Activated T-cell treated with anti-CD3 and anti-CD28 coated beads, Interleukin-2, amount 50 U/mL, for 4 hours (primary cell): ENCODE results near the gene PITRM1. TPM values are rescaled to one million over a fixed set of nuclear protein-coding genes. Genes with fewer than 3 reads are reported as not detected.
"Not testable (repeated sequence)": the region's sequence is repeated elsewhere in the genome, so short reads cannot be mapped to it uniquely, and the experiment has no call there.

Experiments
- ATAC-seq, 2 donors: fragments of 200-7000 bp; cut with Tn5 transposase; one replicate each; pipeline ENCODE4 v1.10.0; 2021
- DNase-seq: peaks from one replicate; pipeline ENCODE4 v3.0.0-alpha.2; 2020
- H3K27me3 Mint-ChIP-seq: one replicate; pipeline ENCODE4 v1.8.0; 2021; ENCODE audit warnings: low read depth, mixed read lengths
- H3K36me3 Mint-ChIP-seq: one replicate; pipeline ENCODE4 v1.8.0; 2022; ENCODE audit warnings: mixed read lengths; ENCODE audit not compliant: insufficient read depth
- H3K4me1 Mint-ChIP-seq: one replicate; pipeline ENCODE4 v1.8.0; 2021; ENCODE audit warnings: low read depth, mixed read lengths
- H3K4me3 Mint-ChIP-seq: one replicate; pipeline ENCODE4 v1.8.0; 2021; ENCODE audit warnings: mild to moderate bottlenecking, moderate library complexity, mixed read lengths
- H3K9me3 Mint-ChIP-seq: one replicate; pipeline ENCODE4 v1.8.0; 2021; ENCODE audit warnings: mixed read lengths
- total RNA-seq, 3 donors: library from RNA; stranded (reverse); gene quantifications; one replicate each; pipeline ENCODE4 v1.2.1, GENCODE V29; 2021

Gene PITRM1, protein sequence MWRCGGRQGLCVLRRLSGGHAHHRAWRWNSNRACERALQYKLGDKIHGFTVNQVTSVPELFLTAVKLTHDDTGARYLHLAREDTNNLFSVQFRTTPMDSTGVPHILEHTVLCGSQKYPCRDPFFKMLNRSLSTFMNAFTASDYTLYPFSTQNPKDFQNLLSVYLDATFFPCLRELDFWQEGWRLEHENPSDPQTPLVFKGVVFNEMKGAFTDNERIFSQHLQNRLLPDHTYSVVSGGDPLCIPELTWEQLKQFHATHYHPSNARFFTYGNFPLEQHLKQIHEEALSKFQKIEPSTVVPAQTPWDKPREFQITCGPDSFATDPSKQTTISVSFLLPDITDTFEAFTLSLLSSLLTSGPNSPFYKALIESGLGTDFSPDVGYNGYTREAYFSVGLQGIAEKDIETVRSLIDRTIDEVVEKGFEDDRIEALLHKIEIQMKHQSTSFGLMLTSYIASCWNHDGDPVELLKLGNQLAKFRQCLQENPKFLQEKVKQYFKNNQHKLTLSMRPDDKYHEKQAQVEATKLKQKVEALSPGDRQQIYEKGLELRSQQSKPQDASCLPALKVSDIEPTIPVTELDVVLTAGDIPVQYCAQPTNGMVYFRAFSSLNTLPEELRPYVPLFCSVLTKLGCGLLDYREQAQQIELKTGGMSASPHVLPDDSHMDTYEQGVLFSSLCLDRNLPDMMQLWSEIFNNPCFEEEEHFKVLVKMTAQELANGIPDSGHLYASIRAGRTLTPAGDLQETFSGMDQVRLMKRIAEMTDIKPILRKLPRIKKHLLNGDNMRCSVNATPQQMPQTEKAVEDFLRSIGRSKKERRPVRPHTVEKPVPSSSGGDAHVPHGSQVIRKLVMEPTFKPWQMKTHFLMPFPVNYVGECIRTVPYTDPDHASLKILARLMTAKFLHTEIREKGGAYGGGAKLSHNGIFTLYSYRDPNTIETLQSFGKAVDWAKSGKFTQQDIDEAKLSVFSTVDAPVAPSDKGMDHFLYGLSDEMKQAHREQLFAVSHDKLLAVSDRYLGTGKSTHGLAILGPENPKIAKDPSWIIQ
- 100 to 1,000 TPM; 122 to 150 (median 144) TPM for total RNA-seq

DNA sequence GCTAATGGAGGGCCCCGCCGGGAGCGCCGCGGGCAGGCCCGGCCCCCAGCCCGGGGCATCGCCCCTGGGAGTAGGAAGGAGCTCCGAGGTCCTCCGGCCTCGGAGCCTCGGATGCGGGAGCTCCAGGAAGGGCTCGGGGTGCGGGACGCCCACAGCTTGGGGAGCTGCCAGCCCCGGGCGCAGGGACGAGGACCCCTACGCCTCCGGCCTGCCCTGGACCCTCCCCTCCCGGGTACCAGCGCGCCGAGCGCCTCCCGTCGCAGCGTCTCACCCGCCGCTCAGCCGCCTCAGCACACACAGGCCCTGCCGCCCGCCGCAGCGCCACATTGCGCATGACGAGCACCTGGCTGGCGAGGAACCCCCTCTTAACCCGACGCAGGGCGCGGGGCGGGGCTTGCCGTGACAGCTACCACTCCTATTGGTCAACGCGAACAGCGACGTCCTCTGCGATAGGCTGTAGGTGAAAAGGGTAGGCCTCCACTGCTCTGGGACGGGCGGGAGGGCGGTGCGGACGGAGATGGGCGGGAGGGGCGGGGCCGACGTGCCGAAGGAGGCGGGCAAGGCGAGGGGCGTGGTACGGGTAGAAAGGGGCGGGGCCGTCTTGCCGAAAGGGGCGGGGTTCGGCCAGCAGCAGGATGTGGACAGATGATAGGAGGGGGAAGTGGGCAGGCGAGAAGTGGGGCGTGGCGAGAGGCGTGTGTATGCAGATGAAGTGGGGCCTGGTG, at the start of gene PITRM1:
Gene PITRM1 (minus strand): TSS at position 337 of the 725 bp plus-strand sequence. CDS start 10 bp downstream, at position 327.
- Mint-ChIP-seq H3K27me3 (no peaks in the 10 kb centered on the region), H3K4me1 (peaks cover 23% of the 10 kb centered on the region), H3K4me3 (peak within 1 kb of the TSS; percentile 90), H3K36me3 (peaks cover 19% of the 10 kb centered on the region), H3K9me3 (no peaks in the 10 kb centered on the region)
- peak; percentile 98 for DNase-seq
- peak; percentile 96 to 97 for ATAC-seq

DNA sequence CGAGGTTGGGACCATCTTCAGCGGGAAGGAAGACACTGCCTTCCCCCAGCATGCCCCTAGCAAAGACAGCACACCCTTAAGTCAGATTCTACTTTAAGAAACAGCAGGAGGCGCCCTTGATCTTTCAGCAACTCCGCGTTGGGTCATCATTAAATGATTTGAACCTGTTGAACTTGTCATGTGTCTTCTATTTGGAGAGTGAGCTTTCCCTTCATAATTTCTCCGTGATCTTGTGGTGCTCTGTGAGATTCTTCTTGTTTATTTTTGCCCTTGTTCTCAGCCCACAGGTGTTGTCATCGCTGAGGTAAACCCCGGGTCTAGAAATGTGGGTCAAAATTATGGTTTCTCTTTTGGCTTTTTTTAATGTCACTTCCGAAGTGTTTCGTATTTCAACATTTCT, 49.5 kb upstream of the PITRM1 start:
- Mint-ChIP-seq H3K4me3 (no peak overlapping the region), H3K4me1 (no peaks in the 10 kb centered on the region), H3K9me3 (no peaks in the 10 kb centered on the region), H3K36me3 (no peaks in the 10 kb centered on the region), H3K27me3 (no peaks in the 10 kb centered on the region)
- ATAC-seq: no peak
- DNase-seq: no peak

- not testable (repeated sequence) for H3K4me3 Mint-ChIP-seq, H3K4me1 Mint-ChIP-seq, H3K9me3 Mint-ChIP-seq, H3K27me3 Mint-ChIP-seq, H3K36me3 Mint-ChIP-seq, DNase-seq, ATAC-seq
Measured at GRCh38 chr10:3221601-3222000, 49.0 kb upstream of the PITRM1 start.

- ATAC-seq (peak in 1 of 2 donors; percentile 48), DNase-seq (no peak)
- no peak overlapping the region for H3K4me3 Mint-ChIP-seq
- H3K9me3 Mint-ChIP-seq: no peaks in the 10 kb centered on the region
- H3K27me3 Mint-ChIP-seq: no peaks in the 10 kb centered on the region
- H3K4me1 Mint-ChIP-seq: no peaks in the 10 kb centered on the region
- no peaks in the 10 kb centered on the region for H3K36me3 Mint-ChIP-seq
Measured at GRCh38 chr10:3220853-3221252, 48.3 kb upstream of the PITRM1 start.

GRCh38 chr10:3219021-3219628, 46.5 kb upstream of the PITRM1 start:
- not testable (repeated sequence) for H3K4me3 Mint-ChIP-seq, DNase-seq, H3K36me3 Mint-ChIP-seq, H3K9me3 Mint-ChIP-seq, H3K4me1 Mint-ChIP-seq, ATAC-seq, H3K27me3 Mint-ChIP-seq

GRCh38 chr10:3217853-3218252, 45.3 kb upstream of the PITRM1 start:
- no peaks in the 10 kb centered on the region for H3K36me3 Mint-ChIP-seq
- ATAC-seq: no peak

DNA sequence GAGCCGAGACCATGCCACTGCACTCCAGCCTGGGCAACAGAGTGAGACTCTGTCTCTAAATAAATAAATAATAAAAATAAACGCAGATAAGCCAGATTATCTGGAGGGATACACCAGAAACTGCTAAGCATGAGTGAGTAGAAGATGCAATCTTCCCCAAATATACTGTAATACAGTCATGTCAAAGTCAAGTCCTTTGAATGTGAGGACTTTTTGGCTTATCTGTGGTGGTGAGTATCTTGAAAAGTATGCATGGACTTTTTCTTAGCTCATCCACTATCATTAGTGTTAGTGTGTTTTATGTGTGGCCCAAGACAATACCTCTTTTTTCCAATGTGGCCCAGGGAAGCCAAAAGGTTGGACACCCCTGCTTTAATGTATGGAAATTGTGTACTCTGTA, 44.7 kb upstream of the PITRM1 start:
- Mint-ChIP-seq H3K36me3 (no peaks in the 10 kb centered on the region), H3K27me3 (no peaks in the 10 kb centered on the region), H3K9me3 (no peaks in the 10 kb centered on the region), H3K4me1 (no peaks in the 10 kb centered on the region), H3K4me3 (no peak overlapping the region)
- no peak for DNase-seq
- no peak for ATAC-seq

More at GRCh38 chr10:3217853-3218252, 45.3 kb upstream of the PITRM1 start:
- no peaks in the 10 kb centered on the region for H3K27me3 Mint-ChIP-seq
- H3K4me3 Mint-ChIP-seq: no peak overlapping the region
- DNase-seq: no peak
- no peaks in the 10 kb centered on the region for H3K4me1 Mint-ChIP-seq
- no peaks in the 10 kb centered on the region for H3K9me3 Mint-ChIP-seq

GRCh38 chr10:3215153-3215775, 42.7 kb upstream of the PITRM1 start:
- Mint-ChIP-seq H3K4me1 (no peaks in the 10 kb centered on the region), H3K9me3 (no peaks in the 10 kb centered on the region), H3K36me3 (no peaks in the 10 kb centered on the region), H3K27me3 (peaks cover 1% of the 10 kb centered on the region), H3K4me3 (no peak overlapping the region)
- ATAC-seq (no peak), DNase-seq (no peak)

DNA sequence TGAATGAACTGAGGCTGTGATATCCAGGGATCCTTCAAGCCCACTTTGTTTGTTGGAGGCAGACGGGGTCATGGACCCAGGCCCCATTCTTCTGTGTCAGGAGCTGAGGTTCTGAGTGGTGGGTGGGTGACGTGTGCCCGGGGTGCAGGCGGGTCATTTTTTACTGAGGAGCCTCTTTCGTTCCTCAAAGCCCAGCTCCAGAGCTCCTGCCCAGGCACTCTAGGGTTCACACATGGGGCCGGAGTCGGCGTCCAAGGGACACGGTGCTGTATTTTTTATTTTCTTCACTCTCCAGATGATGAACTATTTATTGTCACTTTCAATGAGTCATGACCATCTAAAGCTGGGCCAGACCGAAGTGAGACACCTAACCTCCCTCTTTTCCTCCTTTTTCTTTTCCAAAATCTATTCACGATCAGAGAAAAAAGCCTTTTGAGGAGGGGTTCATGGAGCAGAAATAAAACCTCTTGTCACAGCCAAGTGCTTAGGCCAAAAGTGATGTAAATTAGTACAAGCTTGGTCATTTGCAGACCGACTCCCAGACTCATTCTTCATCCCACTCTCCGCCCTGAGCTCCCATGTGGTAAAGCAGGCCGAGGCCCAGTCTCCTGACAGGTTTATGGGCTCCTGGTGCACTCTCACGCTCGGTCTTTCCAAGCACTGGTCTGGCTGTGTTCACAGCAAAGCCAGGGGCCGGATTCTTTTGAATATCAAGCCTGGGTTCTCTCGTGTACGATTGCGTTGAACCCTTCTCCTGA, 41.4 kb upstream of the PITRM1 start:
- DNase-seq (no peak), ATAC-seq (no peak)
- Mint-ChIP-seq H3K36me3 (no peaks in the 10 kb centered on the region), H3K4me3 (no peak overlapping the region), H3K9me3 (no peaks in the 10 kb centered on the region), H3K4me1 (no peaks in the 10 kb centered on the region), H3K27me3 (peaks cover 12% of the 10 kb centered on the region)

- H3K27me3 Mint-ChIP-seq: peaks cover 20% of the 10 kb centered on the region
- ATAC-seq (no peak), DNase-seq (no peak)
- H3K4me3 Mint-ChIP-seq: no peak overlapping the region
- no peaks in the 10 kb centered on the region for H3K4me1 Mint-ChIP-seq
- no peaks in the 10 kb centered on the region for H3K9me3 Mint-ChIP-seq
- H3K36me3 Mint-ChIP-seq: no peaks in the 10 kb centered on the region
Measured at GRCh38 chr10:3213208-3213607, 40.6 kb upstream of the PITRM1 start.

DNA sequence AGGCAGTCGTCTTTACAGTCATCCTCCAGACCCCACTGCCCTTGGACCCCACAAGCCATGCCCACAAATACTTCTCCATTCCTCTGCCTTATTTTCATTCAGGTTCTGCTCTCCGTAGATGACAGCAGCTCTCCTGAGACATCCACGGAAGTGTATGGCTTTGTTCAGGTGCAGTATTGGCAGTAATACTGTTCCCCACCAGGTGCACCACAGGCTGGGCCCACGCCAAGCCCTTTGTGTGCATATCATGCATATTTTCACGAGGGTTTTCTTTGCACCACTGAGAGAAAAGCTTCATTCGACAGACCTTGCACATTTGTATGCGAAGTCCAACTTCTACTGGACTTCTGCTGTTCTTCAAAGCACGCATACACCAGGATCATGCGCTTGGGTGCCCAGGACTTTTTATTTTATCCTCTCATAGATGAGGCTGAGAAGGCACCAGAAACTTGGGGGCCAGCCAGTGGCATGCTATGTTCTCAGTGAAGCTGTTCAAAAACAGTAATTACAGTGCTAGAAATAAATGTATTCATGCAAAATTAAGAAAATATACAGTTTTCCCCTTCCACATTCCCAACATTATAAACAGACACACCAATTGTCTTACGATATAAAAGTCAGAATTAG, 37.8 kb upstream of the PITRM1 start:
- no peaks in the 10 kb centered on the region for H3K36me3 Mint-ChIP-seq
- no peak overlapping the region for H3K4me3 Mint-ChIP-seq
- H3K9me3 Mint-ChIP-seq: no peaks in the 10 kb centered on the region
- DNase-seq (no peak), ATAC-seq (peak in 1 of 2 donors; percentile 18)
- peaks cover 40% of the 10 kb centered on the region for H3K27me3 Mint-ChIP-seq
- no peaks in the 10 kb centered on the region for H3K4me1 Mint-ChIP-seq

GRCh38 chr10:3208481-3209406, 36.2 kb upstream of the PITRM1 start:
- ATAC-seq: no peak
- peaks cover 3% of the 10 kb centered on the region for H3K4me1 Mint-ChIP-seq
- DNase-seq: no peak
- no peaks in the 10 kb centered on the region for H3K36me3 Mint-ChIP-seq
- H3K9me3 Mint-ChIP-seq: no peaks in the 10 kb centered on the region
- no peak overlapping the region for H3K4me3 Mint-ChIP-seq
- H3K27me3 Mint-ChIP-seq: peaks cover 44% of the 10 kb centered on the region
